HG03571 (cell line): Measurements from ENCODE around the gene CDK5R2.

Experiments used
- ATAC-seq: cut with Tn5 transposase; IDR thresholded peaks from one replicate; pipeline ENCODE4 v1.9.1; 2021; ENCODE audit not compliant: unreplicated experiment

The CDK5R2 gene

DNA sequence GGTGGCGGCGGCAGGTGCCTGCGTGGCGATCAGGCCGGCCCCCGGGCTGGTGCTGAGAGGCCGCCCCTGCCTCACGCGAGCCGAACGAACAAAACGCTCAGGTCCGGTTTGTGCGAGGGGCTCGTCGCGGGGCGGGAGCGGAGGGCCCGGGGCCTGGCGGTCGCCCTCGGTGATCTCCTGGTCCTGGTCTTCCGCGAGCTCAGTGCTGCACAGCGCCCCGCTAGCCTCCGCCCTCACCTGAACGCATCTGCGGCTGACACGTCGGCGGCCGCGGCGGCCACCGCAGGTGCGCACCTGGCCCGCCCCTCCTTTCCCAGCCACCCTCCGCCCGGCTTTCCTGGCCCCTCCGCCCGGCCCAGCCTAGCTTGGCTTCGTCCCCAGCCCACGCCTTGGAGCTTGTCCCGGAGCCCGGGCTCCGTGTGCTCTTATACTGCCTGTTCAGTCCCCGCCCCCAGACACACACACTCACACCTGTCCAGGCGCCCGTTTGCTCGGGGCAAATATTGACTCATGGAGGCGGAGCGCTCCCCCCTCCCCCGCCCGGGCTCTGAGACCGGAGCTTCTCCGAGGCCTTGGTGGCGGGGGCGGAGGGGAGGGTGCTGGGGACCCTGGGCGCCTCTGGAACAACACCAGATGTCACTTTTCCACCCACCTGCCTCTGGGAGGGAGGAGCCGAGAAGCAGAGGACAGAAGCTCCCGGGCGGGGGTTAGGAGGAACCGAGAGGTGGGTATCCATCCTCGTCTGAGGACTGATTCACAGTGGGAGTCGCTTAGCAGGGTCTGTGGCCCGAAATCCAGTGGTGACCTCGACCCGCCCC lies 42.3 kb downstream of the CDK5R2 start:
- ATAC-seq: no peak

DNA sequence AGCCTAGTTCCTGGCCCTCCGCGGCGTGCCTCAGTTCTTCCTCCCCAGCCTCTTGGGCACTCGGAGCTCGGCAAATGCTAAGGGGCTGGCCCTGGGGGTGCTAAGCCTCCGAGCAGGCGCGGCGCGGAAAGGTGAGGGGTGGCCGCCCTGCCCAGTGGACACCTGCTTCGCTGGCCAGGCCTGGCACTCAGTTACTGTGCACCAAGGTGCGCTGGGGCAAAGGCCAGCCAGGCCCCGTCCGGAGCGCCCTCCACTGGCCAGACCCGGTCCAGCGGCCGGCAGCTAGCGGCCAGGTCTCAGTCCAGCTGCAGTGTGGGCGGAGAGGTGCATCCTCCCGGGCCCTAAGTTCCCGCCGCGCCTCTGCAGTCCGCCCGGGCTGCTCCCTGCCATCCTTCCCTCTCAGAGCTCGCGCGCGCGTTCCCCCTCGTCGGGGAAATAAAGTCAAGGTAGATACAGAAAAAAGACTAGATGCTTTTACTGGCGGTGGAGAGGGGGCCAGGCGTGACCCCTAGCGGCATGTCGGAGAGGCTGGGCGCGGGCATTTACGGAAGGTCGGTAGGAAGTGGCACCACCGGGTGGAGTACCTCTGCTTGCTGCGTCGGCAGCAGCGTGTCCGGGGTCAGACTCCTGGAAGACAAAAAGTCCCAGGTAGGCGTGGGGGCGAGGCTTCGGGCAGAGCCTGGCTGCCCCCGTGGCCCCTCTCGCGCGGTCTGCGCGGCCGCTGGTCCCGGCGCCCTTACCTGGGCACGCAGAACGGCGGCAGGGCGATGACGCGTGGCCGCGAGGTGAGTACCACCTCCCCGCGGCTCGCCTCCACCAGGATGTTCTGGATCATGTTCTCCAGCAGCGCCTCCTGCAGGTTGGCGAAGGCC lies 43.2 kb downstream of the CDK5R2 start:
- no peak for ATAC-seq

DNA sequence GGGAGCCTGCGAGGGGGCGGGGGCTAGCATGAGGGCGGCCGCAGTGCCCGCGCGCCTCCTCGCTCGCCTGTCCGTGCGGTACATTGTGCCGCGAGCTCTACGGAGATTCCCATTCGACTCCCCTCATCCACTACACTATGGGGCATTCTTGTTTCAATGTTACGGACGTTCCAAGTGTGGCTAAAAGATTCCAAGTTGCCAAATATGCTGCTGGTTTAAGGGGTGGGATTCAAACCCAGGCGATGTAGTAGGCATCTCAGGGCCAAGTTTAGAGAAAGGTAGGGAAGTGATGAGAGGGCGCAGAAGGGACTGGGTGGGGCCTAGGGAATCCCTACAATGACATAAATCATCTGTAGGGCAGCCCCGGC lies 43.8 kb downstream of the CDK5R2 start:
- ATAC-seq: no peak

DNA sequence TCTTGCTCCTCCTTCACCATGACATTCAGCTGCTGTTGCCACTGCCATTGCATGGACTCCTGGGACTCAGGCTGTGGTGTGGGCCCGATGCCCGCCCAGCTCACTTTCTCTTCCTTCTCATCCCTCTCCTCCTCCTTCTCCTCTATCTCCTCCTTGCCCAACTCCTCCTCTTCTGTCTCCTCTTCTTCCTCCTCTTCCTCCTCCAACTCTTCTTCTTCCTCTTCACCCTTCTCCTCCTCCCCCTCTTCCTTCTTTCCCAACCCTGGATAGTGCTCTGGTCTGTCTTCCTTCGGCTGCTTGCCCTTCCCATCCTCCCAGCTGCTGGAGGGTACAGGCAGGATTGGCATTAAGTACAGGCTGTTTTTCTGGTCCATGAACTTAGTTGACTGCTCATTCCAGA lies 44.5 kb downstream of the CDK5R2 start:
- no peak for ATAC-seq

DNA sequence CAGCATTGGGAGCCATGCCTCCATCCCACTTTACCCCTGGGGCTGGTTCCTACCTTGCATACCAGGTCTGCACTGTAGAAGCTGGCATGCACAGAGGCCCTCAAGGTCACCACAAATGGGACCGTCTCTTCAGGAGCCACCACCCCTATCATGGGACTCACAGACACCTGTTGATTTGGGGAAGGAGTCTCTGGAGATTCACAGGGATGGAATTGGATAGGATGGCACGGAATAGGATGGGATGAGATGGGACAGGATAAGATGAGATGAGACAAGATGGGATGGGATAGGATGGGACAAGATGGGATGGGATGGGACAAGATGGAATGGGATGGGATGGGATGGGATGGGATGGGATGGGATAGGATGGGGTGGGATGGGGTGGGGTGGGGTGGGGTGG lies 49.8 kb downstream of the CDK5R2 start:
- ATAC-seq: no peak

DNA sequence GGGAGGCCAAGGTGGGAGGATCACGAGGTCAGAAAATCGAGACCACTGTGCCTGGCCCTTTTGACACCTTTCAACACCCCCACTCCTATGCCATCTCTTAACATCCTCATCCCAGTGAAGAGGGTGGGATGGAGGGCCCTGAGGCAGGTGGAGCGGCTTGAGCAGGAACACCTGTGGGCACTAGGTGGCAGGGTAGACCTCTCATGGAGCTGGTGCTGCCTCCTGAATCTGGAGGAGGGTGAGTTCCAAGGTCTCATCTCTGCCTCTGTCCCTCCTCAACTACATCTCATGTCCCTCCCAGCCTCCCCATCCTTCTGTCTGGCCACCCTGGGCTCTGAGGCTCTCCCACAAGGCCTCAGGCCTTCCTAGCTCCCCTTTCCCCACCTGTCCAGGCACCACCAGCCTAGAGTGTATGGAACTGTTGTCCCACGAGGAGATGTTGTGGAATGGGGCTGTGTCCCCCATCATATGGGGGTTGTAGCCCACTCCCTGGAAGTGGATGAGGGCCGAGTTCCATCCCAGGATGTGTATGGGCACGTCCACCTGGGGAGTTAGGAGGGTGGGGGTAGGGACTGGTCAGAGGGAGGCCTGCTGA lies 50.8 kb downstream of the CDK5R2 start:
- no peak for ATAC-seq

DNA sequence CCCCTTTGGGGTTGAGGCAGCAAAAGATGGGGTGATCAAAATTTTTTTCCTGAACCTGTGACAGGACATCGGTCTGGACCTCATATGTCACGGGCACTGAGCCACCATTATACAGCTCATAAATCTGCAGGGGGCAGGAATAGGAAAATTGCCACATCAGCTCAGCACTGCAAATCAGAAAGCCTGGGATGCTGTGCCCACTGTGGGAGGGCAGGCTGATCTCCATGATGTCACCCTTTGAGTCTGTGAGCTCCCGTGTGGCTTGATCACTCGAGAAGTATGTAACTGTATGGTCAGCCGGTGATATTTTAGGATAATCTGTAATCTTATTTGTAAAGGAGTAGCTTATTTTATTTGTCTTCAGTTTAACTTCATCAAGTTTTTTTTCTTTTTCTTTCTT lies 51.4 kb downstream of the CDK5R2 start:
- no peak for ATAC-seq
